GM10847 (cell line): ENCODE measurements around the gene GALNT14.

Experiments
- POLR2A ChIP-seq: IDR thresholded peaks from 2 replicates; pipeline ENCODE4 v1.6.1; 2011; ENCODE audit not compliant: insufficient read length; ENCODE audit errors: extremely low read depth

The GALNT14 gene

DNA sequence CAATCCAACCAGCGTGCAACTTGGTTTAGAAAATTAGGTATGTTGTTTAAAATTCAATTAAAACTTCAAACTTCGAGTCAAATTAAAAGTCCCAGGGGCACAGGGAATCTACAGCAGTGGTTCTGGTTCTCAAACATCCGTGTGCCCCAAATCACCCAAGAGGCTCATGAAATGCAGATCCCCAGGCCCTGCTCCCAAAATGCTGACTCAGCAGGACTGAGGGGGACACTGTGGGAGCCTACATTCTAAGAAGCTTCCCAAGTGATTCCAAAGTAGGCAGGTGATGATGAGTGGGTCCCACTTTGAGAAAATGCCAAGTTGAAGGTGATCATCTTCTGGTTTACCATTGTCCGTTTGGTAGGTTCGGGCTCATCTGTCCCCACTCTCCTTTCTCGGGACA lies 82.3 kb downstream of the GALNT14 start:
- no peak for TF ChIP-seq POLR2A

DNA sequence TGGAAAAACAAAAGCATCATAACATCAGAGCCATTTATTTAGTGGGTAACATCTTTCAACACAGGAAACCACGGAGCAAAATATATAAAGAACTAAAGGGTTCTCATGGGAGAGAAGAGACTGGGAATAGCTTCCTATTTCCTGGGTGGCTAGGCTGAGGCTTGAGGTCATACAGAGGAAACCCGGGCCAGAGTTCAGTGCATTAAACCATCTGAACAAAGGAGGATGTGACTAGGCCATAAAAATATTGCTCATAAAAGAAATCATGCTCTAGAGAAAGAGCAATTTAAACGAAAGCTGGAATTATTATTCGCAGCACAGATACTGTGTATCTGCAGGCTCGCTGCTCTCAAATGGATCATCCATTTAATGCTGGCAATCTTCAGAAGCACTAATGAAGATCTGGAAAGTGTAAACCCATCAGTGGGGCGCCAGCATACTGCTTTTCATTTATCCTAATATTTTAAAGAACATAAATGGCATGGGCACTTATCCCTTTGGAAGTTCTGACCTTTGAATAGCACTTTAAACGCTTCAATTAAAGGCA lies 83.3 kb downstream of the GALNT14 start:
- TF ChIP-seq POLR2A, result no peak

DNA sequence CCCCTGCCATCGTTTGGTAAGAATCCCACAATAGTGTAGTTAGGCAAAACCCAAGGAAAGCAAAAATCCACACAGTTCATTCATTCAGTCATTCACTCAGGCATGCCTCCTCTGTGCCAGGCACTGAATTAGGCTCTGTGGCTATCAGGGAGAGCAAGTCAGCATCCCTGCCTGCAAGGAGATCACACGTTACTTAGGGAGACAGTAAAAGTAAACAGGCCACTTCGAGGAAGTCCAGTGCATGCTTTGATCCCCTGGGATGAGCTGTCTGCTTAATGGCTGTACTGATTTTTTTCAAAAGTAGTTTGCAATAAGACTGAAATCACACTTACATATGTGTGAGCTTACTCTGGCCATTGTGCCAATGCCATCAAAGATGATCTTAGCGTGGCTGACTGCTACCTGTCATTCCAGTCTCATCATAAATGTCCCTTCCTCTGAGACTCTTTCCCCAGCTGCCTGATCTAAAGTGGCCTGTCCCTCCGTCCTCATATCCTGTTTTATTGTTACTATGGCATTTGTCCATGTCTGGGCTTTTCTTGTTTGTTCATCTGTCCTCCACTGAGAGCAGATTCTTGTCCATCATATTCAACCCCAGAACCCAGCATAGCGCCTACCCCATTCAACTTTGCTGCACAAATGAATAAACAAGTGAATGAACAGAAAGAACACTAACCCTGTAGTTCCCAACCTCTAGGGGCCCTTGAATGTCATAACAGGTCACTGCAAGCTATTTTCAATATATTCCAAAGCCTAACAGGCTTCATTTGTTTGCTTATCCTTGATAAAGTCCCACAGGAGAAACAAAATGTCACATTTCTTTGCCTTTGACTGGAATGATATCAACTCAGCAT lies 84.1 kb downstream of the GALNT14 start:
- TF ChIP-seq POLR2A, result no peak

DNA sequence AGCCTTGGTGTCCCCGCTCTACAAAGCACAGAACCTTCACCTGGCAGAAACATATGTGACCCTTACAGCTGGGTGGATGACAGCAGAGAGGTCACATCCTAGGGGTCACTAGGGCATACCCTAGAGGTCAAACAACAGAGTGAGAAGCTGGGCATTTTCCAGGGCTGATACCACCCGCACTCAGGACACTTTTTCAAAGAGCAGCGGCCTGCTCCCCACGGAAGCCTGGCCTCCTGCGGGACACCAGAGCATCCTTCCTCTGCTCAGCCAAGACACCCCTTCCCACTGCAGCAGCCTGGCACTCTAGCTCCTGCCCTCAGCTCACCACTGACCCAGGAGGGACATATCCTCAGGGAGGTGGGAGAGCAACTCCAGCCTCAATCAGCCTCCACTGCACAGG lies 86.0 kb downstream of the GALNT14 start:
- TF ChIP-seq POLR2A, result no peak

DNA sequence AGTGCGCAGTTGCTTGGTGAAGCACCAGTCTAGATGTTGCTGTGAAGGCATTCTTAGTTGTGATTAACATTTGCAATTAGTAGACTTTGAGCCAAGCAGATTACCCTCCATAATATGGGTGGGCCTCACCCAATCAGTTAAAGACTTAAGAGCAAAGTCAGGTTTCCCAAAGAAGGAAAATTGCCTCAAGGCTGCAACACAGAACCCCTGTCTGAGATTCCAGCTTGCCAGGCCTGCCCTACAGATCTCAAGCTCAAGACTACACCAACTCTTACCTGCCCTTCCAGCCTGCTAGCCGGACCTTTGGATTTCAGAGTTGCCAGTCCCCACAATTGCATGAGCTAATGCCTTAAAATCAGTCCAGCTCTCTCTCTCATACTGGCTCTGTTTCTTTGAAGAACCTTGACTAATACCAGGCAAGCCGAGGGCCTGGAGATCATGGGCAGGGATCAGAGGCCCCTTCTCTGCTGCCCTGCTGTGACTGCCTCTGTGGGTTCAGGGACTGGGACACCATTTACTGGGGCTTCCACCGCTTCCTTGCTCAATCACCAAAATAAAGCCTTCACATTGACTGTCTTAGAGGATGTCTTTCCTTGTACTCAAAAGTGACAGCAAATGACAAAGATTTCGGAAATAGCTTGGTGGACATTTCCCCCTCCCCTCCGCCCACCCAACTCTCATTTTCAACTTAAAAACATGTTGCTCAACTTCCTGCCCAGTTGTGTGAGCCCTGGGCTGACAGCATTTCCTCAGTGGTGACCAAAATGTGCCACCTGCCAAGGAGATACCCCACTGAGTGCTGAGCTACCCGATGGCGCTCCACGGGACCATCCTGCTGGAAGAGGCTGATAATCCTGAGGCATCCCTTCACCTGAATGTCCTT lies 86.7 kb downstream of the GALNT14 start:
- no peak for TF ChIP-seq POLR2A

DNA sequence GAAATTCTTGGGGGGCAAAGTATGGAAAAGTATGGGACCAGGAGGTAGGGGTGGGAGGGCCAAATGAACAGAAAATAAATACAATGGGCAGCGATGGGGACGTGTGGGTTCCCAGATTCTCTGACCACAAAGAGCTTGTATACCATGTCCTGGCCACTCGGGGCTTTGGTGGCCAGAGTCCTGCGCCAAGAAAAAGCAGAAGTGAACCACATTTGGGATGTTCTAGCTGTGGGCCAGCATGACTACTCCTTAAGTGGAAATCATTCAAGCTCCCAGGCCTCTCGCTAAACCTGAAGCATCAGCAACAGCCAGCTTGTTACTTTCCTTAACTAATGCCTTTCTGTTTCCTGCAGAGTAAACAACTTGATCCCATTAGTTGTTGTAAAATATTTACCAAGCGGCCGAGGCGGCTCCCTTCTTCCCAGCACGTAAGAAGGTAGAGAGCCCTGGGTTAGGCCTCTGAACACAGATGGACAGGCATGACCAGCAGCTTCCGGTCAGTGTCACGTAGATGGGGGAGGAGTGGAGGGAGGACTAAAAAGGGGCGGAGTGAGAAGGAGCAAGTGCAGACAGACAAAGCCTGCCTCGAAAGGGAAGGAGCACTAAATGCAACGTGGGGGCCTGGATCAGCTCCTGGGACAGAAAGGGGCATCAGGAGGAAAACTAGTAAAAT lies 88.2 kb downstream of the GALNT14 start:
- TF ChIP-seq POLR2A, result no peak

DNA sequence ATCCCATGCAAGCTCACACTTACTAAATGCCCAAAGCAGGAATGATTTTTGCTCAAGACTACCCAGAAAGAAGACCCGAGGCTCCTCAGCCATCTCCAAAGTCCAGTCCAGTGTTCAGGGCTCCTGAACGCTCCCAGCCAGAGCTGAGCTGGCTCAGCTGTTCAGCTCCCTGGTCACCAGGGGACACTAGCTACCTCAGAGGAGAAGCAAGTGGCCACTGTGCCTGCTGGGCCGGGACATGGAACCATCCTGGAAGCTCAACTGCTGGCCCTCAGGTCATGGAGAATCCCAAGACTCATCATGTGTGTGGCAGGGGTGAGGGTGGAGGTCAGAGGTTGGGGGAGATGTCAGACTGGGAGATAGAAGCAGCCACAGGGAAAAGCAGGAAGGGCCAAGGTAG lies 89.0 kb downstream of the GALNT14 start:
- TF ChIP-seq POLR2A, result no peak

DNA sequence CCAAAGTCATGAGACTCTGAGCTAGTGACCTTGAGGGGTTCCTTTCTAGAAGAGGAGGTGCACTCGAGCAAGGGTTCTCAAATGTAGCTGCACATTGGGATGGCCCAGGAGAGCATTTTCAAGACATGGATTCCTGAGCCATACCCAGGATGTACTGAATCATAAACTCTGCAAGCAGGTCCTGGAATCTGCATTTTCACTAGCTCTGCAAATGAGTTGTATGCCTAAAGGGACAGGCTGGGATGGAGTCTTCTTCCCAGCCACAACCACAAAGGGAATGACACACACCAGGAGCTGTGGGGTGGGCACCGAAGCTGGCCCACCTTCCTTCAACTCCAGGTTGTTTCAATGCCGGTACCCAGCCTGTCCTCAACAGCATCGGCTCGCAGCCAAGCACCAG lies 90.6 kb downstream of the GALNT14 start:
- TF ChIP-seq POLR2A, result no peak

DNA sequence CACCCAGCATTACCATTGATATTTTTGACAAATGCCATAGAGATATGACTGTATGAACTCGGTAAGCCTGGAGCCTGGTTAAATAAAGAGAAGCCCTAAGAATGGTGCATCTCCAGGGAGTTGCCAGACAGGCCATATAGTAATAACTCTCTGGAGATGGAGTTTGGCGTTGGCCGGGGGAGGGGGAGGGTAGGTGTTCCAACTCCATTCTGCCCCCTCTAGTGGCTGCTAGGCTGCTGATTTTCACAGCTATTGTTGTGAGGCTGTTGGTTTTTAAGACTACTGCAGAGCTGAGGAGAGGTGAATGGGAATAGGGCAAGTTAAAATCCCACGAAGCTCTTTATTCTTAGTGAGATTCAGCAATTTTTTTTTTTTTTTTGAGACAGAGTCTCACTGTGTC lies 99.9 kb downstream of the GALNT14 start:
- no peak for TF ChIP-seq POLR2A

DNA sequence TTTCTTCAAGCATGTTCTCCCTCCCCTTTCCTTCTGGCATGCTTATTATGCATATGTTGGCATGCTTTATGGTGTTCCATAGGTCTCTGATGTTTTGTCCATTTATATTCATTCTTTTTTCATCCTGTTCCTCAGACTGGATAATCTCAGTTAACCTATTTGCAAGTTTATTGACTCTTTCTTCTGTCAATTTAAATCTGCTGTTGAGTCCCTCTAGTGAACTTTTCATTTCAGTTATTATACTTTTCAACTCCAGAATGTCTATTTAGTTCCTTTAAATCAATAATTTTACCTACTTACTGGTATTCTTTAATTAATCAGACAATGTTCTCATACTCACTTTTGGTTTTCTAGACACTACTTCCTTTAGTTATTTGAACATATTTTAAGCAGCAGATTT lies 101.2 kb downstream of the GALNT14 start:
- no peak for TF ChIP-seq POLR2A

DNA sequence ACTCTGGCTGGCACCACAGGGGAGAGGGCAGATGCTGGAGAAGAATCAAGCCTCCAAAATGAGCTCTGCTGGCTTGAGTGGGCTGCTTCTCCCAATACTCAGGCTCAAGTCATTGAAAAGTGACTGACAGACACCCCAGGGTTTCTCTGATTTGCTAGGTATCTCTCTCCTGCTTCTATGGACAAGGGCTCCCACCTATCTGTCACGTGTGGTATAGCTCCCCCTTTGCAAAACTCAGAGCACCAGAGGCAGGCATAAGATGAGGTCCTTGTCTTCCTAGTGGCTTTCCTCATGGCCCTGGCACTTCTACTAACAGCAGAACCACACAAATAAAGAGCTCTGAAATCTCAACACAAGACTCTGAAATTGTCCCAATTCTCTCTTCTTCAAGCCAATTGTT lies 105.2 kb downstream of the GALNT14 start:
- no peak for TF ChIP-seq POLR2A

DNA sequence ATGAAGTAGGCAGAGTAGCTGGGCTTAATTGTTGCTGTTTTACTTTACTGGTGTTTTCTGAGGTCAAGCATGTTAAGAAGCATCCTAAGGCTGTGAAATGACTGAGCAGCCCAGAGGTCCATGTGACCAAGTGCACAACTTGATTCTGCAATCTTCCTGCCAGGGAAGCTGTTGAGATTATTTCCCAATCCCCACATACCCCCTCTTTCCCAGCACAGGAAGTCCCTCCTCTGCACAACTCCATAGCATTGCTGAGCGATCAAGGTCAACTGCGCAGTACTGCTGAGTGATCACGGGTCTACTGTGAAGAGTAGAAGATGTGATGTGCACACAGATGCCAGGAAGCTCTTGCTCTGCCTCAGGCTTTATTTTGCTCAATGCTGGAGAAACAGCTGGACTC lies 105.8 kb downstream of the GALNT14 start:
- TF ChIP-seq POLR2A, result no peak

DNA sequence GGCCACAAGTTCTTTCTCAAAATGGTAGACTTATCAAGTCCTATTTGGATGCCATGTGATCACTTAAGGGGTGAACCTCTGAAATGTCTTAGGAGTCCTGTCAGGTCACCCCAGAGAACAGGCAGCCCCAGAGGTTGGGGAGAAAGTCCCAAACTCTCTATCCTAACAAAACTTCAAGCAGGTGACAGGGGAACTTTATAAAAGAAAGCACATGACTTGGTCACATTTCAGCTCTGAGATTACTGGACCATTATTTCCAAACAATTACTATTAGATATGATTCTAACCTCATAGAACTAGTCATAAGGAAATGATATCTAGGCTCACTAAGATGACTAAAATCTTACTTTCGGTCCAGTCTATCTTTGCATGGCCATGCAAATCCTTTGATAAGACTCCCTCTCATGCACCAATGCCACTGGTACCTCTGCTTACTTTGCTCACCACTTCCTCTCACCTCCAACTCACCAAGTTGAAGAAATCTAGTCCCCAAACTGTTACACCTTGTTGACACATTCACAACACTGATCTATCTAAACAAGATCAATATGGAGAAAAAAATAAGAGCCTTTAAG lies 107.0 kb downstream of the GALNT14 start:
- no peak for TF ChIP-seq POLR2A

DNA sequence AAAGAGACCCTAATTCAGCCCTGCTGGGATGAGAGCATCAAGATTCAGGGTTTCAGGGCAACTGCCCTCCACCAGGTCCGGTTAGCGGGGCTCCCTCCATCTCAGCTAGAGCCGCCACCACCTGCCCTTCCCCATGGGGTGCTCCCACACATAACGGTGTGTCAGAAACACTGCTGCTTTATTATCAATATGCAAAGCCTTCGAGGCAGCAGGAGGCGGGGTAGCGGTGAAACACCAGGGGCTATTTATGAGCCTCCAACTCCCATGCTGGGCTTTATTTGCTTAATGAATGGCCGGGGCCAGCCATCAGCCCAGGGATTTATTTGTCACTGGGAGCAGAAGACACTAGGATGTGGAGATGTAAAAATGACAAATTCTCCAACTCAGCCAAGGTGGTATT lies 109.8 kb downstream of the GALNT14 start:
- TF ChIP-seq POLR2A, result no peak

DNA sequence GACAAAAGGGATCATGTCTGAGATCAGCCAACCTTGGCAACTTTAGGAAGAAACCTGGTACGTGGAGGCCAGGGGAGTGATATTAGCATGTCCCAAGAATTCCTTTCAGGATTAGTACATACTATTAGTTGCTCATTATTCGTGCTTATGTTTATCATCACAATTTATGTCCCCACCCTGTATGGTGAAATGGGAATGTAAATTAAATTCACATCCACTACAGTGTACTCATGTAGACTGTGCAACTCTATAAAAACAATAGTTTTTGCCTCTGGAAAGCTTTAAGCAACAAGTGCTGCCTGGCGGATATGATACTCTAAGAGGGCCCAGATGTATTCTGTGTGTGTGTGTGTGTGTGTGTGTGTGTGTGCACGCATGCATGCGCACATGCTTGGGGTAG lies 110.7 kb downstream of the GALNT14 start:
- TF ChIP-seq POLR2A, result no peak
